ENCODE data around the gene TCTN3.

TCTN3 gene

GRCh38 chr10:95618101-95618500, 75.6 kb downstream of the TCTN3 start:
- Mint-ChIP-seq H3K27ac (no peak overlapping the region), H3K4me1 (ENCODE audit: low read depth) (no peaks in the 10 kb centered on the region), H3K9me3 (no peaks in the 10 kb centered on the region), H3K36me3 (ENCODE audit: low read depth) (peaks cover 88% of the 10 kb centered on the region), H3K4me3 (no peak overlapping the region), H3K27me3 (no peaks in the 10 kb centered on the region)

- no peak overlapping the region for H3K27ac Mint-ChIP-seq
- H3K4me1 Mint-ChIP-seq (ENCODE audit: low read depth) = no peaks in the 10 kb centered on the region
- H3K36me3 Mint-ChIP-seq (ENCODE audit: low read depth) = peaks cover 96% of the 10 kb centered on the region
- no peaks in the 10 kb centered on the region for H3K9me3 Mint-ChIP-seq
- H3K27me3 Mint-ChIP-seq = no peaks in the 10 kb centered on the region
- no peak overlapping the region for H3K4me3 Mint-ChIP-seq
These were observed 77.3 kb downstream of the TCTN3 start for GRCh38 chr10:95616446-95616845.

Data from stimulated activated naive CD8-positive, alpha-beta T cell treated with anti-CD3 and anti-CD28 coated beads, Interleukin-15, Interleukin-2, amounts not matched to agents 100 ng/mL and 50 ng/mL, for 24 hours (primary cell).